HG03565 (cell line): Measurements from ENCODE around the gene GSK3B.
A peak's percentile ranks its signal among the peaks of the same experiment; 100 is the strongest.
"Not testable (repeated sequence)": the region's sequence is repeated elsewhere in the genome, so short reads cannot be mapped to it uniquely, and the experiment has no call there.

Experiments
- ATAC-seq: cut with Tn5 transposase; IDR thresholded peaks from one replicate; pipeline ENCODE4 v1.9.1; 2021; ENCODE audit warnings: mild to moderate bottlenecking, moderate library complexity; ENCODE audit not compliant: unreplicated experiment

GSK3B gene

GRCh38 chr3:119891944-119892721 is 202.1 kb downstream of the GSK3B start:
- ATAC-seq = peak; percentile 45

GRCh38 chr3:119888681-119889080 is 205.6 kb downstream of the GSK3B start:
- not testable (repeated sequence) for ATAC-seq

GRCh38 chr3:119885746-119886530 is 208.3 kb downstream of the GSK3B start:
- no peak for ATAC-seq

- ATAC-seq = no peak
Measured at GRCh38 chr3:119884161-119884557, 210.1 kb downstream of the GSK3B start.

GRCh38 chr3:119883461-119884160 is 210.6 kb downstream of the GSK3B start:
- ATAC-seq = no peak

GRCh38 chr3:119880966-119881365 is 213.3 kb downstream of the GSK3B start:
- no peak for ATAC-seq

- ATAC-seq = no peak
Measured at GRCh38 chr3:119873646-119874045, 220.6 kb downstream of the GSK3B start.

- ATAC-seq = no peak
Measured at GRCh38 chr3:119872773-119873172, 221.5 kb downstream of the GSK3B start.

GRCh38 chr3:119871571-119871970 is 222.7 kb downstream of the GSK3B start:
- no peak for ATAC-seq

- no peak for ATAC-seq
Measured at GRCh38 chr3:119870512-119870911, 223.7 kb downstream of the GSK3B start.

- no peak for ATAC-seq
Measured at GRCh38 chr3:119864476-119864875, 229.8 kb downstream of the GSK3B start.

- no peak for ATAC-seq
Measured at GRCh38 chr3:119862616-119863015, 231.6 kb downstream of the GSK3B start.

- ATAC-seq = no peak
Measured at GRCh38 chr3:119861681-119862080, 232.6 kb downstream of the GSK3B start.

GRCh38 chr3:119859728-119860127 is 234.5 kb downstream of the GSK3B start:
- ATAC-seq = no peak

- ATAC-seq = no peak
Measured at GRCh38 chr3:119858957-119859356, 235.3 kb downstream of the GSK3B start.

GRCh38 chr3:119856695-119857094 is 237.6 kb downstream of the GSK3B start:
- ATAC-seq = no peak

- ATAC-seq = no peak
Measured at GRCh38 chr3:119849126-119849525, 245.1 kb downstream of the GSK3B start.

GRCh38 chr3:119841808-119842471 is 252.3 kb downstream of the GSK3B start:
- ATAC-seq = no peak

GRCh38 chr3:119835556-119835955 is 258.7 kb downstream of the GSK3B start:
- ATAC-seq = no peak

- no peak for ATAC-seq
Measured at GRCh38 chr3:119834754-119835370, 259.4 kb downstream of the GSK3B start.

- no peak for ATAC-seq
Measured at GRCh38 chr3:119831941-119832371, 262.3 kb downstream of the GSK3B start.
